Measurements from ENCODE around the gene ARHGAP4. TPM values are rescaled to one million over a fixed set of nuclear protein-coding genes. Genes with fewer than 3 reads are reported as not detected.

Gene ARHGAP4
- polyA plus RNA-seq, 3 donors = 51.5 to 508 (median 64.4) TPM

GRCh38 chrX:153964105-153964504, 38.0 kb upstream of the ARHGAP4 start:
- Histone ChIP-seq H3K4me3 (replicated peaks in 1 of 3; ENCODE audit: low read depth in 2 of 3, low read length in 3 of 3) (no peak overlapping the region), H3K4me2 (replicated peaks; ENCODE audit: extremely low read depth, low read length, poor library complexity, severe bottlenecking) (no peak overlapping the region), H3K4me1 (ENCODE audit: control insufficient read depth in 1 of 2, insufficient read depth in 2 of 2, low read length in 2 of 2) (peaks cover 31 to 32% of the 10 kb centered on the region in 2 donors), H3K79me2 (ENCODE audit: insufficient read depth, low read length) (peaks cover 79% of the 10 kb centered on the region), H2AFZ (ENCODE audit: insufficient read depth, low read depth, low read length, poor library complexity, severe bottlenecking) (no peak overlapping the region), H3K9me3 (replicated peaks in 1 of 2; ENCODE audit: control insufficient read depth in 1 of 2, insufficient read depth in 1 of 2, low read length in 2 of 2) (no peaks in the 10 kb centered on the region), H3K9ac (ENCODE audit: insufficient read depth, low read length, poor library complexity, severe bottlenecking) (no peak overlapping the region), H4K20me1 (ENCODE audit: insufficient read depth, low read length) (peaks cover 100% of the 10 kb centered on the region), H3K27ac (ENCODE audit: low read depth in 1 of 2, low read length in 2 of 2) (no peak overlapping the region), H3K36me3 (replicated peaks in 1 of 2; ENCODE audit: control insufficient read depth in 1 of 2, insufficient read depth in 2 of 2, low read length in 2 of 2) (peaks cover 55 to 64% of the 10 kb centered on the region in 2 donors), H3K27me3 (ENCODE audit: control insufficient read depth in 2 of 2, insufficient read depth in 2 of 2, low read length in 2 of 2) (no peaks in the 10 kb centered on the region)
- Mint-ChIP-seq H3K27me3 (ENCODE audit: low read depth in 3 of 3) (peaks cover 0 to 43% (median 0%) of the 10 kb centered on the region in 3 donors), H3K4me1 (peaks cover 29% of the 10 kb centered on the region), H3K36me3 (peaks cover 41 to 75% of the 10 kb centered on the region in 2 donors), H3K27ac (peak overlapping the region in 1 of 7 donors; percentile 33), H3K4me3 (no peak overlapping the region), H3K9me3 (peaks cover 0 to 18% (median 0%) of the 10 kb centered on the region in 7 donors)
- TF ChIP-seq, protein P1, sequence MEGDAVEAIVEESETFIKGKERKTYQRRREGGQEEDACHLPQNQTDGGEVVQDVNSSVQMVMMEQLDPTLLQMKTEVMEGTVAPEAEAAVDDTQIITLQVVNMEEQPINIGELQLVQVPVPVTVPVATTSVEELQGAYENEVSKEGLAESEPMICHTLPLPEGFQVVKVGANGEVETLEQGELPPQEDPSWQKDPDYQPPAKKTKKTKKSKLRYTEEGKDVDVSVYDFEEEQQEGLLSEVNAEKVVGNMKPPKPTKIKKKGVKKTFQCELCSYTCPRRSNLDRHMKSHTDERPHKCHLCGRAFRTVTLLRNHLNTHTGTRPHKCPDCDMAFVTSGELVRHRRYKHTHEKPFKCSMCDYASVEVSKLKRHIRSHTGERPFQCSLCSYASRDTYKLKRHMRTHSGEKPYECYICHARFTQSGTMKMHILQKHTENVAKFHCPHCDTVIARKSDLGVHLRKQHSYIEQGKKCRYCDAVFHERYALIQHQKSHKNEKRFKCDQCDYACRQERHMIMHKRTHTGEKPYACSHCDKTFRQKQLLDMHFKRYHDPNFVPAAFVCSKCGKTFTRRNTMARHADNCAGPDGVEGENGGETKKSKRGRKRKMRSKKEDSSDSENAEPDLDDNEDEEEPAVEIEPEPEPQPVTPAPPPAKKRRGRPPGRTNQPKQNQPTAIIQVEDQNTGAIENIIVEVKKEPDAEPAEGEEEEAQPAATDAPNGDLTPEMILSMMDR (IDR thresholded peaks at IDR 0.05) = no peak
- intact Hi-C loops (cut with micrococcal nuclease) = no loop called here
- no peak for DNase-seq
- WGBS (ENCODE audit: insufficient coverage) = 97% methylated on average over 5 of the region's 14 CpGs

- TF ChIP-seq, protein P1 (IDR thresholded peaks at IDR 0.05) = no peak
- Histone ChIP-seq H3K27me3 (ENCODE audit: control insufficient read depth in 2 of 2, insufficient read depth in 2 of 2, low read length in 2 of 2) (no peaks in the 10 kb centered on the region), H3K9ac (ENCODE audit: insufficient read depth, low read length, poor library complexity, severe bottlenecking) (no peak overlapping the region), H2AFZ (ENCODE audit: insufficient read depth, low read depth, low read length, poor library complexity, severe bottlenecking) (no peak overlapping the region), H4K20me1 (ENCODE audit: insufficient read depth, low read length) (peaks cover 100% of the 10 kb centered on the region), H3K36me3 (replicated peaks in 1 of 2; ENCODE audit: control insufficient read depth in 1 of 2, insufficient read depth in 2 of 2, low read length in 2 of 2) (peaks cover 61 to 70% of the 10 kb centered on the region in 2 donors), H3K9me3 (replicated peaks in 1 of 2; ENCODE audit: control insufficient read depth in 1 of 2, insufficient read depth in 1 of 2, low read length in 2 of 2) (no peaks in the 10 kb centered on the region), H3K79me2 (ENCODE audit: insufficient read depth, low read length) (peaks cover 74% of the 10 kb centered on the region), H3K4me2 (replicated peaks; ENCODE audit: extremely low read depth, low read length, poor library complexity, severe bottlenecking) (no peak overlapping the region), H3K27ac (ENCODE audit: low read depth in 1 of 2, low read length in 2 of 2) (no peak overlapping the region), H3K4me3 (replicated peaks in 1 of 3; ENCODE audit: low read depth in 2 of 3, low read length in 3 of 3) (no peak overlapping the region), H3K4me1 (ENCODE audit: control insufficient read depth in 1 of 2, insufficient read depth in 2 of 2, low read length in 2 of 2) (peaks cover 25 to 26% of the 10 kb centered on the region in 2 donors)
- Mint-ChIP-seq H3K27me3 (ENCODE audit: low read depth in 3 of 3) (peaks cover 0 to 43% (median 0%) of the 10 kb centered on the region in 3 donors), H3K4me1 (peaks cover 26% of the 10 kb centered on the region), H3K4me3 (no peak overlapping the region), H3K9me3 (peaks cover 0 to 18% (median 0%) of the 10 kb centered on the region in 7 donors), H3K27ac (peak overlapping the region in 2 of 7 donors; percentile 12 to 21), H3K36me3 (peaks cover 45 to 81% of the 10 kb centered on the region in 2 donors)
- no peak for DNase-seq
- intact Hi-C loops (cut with micrococcal nuclease) = no loop called here
- WGBS (ENCODE audit: insufficient coverage) = 96% methylated on average over 9 of the region's 12 CpGs
Measured at GRCh38 chrX:153963546-153963945, 37.5 kb upstream of the ARHGAP4 start.
